CMK (cell line): ENCODE measurements around the gene GNAO1.
"Not testable (repeated sequence)": the region's sequence is repeated elsewhere in the genome, so short reads cannot be mapped to it uniquely, and the experiment has no call there.

Experiments used
- DNase-seq: peaks from one replicate; pipeline ENCODE4 v3.0.0-alpha.2; 2010; ENCODE audit warnings: low read depth

Gene GNAO1

DNA sequence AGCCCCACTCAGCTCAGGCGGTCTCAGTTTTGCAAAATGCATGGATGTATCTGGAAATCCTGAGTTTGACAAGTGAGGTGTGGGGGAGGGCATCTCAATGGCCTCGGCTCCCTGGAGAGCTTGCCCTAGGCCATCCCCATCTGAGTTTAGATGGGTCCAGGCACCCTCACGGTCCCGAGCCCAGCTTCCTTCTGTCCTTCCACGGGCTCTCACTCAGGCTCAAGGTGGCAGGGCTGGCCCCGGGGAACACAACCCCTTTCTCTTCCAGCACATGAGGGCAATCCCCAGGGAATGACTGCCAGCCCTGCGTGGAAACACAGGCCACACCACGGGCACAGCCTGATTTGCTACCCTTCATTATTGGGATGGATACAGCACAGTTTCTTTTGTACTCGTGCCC, 175.7 kb downstream of the GNAO1 start:
- no peak for DNase-seq

DNA sequence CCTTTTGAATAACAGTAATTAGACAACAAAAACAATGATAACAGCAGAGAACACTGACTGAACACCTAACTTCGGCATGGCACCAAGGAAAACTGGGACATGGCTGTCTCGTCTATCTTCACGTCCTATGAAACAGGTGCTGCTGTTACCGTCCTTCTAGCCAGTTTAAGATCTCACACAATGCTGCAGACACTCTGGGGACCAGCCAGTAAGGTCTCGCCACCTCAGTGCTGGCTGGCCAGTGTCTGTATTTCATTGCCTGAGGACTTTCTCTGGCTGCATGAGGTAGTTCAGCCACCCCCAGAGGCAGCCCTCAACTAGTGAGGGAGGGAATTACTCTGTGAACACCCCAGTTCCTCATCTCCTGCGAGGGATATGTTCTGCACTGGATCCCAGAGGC, 176.5 kb downstream of the GNAO1 start:
- DNase-seq, result no peak

DNA sequence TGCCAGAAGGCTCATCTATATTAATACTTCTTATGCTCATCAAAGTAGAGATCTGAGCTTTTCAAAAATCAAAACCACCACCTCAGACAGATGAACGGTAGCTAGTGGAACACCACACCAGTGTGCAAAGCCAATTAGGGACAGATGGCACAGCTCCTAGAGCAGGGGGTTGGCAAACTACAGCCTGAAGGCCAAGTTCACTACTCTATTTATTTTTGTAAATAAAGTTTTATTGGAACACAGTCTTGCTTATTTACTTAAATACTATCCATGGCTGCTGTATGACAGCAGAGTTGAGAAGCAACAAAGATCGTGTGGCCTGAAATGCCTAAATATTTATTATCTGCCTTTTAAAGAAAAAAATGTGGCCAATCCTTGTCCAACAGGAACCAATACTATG, 177.3 kb downstream of the GNAO1 start:
- DNase-seq, result no peak

DNA sequence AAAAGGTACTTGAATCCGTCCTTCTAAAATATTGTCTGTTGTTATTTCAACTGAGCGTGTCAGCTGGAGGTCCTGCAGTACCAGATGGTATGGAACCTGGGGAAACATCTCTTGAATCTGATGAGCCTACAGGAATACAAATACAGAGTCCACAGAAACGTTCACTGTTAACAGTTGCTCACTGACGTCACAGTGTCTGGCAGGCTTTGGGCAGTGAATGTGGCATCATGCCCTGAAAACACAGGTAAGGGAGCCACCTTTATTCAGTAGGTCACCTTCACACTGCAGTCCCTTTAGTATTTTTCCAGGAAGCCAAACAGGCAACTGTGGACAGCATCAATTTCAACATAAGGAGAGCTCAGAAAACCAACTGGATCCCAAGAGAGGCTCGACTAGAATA, 177.9 kb downstream of the GNAO1 start:
- no peak for DNase-seq

DNA sequence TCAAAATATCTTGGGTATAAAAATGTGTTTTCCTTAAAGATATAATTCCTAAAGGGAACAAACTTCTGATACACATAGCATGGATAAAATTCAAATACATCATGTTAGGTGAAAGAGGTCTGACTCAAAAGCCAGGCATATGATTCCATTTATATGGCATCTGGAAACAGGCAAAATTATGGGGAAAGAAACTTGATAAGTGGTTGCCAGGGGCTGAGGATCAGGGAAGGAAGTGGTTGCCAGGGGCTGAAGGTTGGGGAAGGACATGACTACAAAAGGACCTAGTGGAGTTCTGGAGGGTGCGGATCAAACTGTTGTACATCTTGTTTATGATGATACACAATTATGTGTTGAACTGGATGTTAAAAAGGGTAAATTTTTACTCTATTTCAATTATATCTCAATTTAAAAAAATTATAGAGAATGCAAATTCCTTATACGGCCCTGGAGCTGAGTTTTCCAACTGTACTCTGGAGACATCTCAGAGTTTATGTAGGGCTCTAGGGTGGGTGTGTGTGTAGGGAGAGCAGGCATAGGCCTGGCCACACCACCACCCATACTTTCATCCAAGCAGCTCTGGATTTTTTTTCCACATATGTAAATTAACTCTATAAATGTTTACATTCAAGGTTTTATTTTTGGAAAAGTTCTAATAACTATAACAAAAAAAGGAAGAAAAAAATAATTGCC, 179.0 kb downstream of the GNAO1 start:
- no peak for DNase-seq

DNA sequence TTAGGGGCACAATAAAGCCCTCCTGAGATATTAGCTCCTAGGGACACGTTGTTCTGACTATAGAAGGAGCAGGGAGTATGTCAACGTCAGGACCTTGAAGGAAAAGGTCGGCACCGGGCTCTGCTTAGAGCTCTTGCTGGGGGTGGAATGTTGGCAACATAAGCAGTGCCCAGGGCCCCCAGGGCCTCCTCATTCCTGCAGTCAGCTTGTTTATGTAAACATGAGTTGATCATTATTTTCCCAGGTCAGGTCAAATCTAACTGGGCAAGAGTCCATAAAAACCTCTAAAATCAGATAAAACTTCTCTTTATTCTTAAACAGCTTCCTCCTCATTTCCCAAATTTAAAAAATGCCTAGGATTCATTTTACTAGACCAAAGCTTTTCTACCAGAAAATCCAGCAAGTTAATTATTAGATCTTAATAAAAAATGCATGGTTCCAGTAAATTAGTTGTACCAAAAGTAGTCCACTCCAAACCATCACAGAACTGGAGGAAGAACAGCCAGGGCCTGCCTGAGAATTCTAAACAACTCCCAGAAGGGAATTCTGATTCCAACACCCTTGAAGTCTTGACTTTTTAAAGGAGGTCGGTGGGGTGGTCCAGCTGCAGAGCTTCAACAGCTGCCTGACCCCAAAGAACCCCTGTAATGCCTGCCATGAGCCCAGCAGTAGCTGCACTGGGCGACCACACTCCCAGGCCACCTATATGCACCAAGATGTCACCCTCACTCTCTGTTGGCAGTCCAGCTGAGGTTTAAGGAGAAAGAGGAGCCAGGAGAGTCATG, 179.8 kb downstream of the GNAO1 start:
- no peak for DNase-seq

DNA sequence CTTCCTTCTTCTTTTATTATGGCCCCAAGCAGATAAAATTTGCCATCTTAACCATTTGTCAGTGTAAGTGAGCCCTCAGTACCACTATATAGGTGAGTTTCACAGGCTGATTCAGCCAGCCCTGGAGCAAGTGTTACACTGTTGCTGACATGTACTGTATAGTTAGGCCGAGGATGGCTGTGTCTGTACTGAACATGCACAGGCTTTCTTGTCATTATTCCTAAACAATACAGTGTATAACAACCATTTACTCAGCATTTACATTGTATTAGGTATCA, 180.3 kb downstream of the GNAO1 start:
- no peak for DNase-seq

DNA sequence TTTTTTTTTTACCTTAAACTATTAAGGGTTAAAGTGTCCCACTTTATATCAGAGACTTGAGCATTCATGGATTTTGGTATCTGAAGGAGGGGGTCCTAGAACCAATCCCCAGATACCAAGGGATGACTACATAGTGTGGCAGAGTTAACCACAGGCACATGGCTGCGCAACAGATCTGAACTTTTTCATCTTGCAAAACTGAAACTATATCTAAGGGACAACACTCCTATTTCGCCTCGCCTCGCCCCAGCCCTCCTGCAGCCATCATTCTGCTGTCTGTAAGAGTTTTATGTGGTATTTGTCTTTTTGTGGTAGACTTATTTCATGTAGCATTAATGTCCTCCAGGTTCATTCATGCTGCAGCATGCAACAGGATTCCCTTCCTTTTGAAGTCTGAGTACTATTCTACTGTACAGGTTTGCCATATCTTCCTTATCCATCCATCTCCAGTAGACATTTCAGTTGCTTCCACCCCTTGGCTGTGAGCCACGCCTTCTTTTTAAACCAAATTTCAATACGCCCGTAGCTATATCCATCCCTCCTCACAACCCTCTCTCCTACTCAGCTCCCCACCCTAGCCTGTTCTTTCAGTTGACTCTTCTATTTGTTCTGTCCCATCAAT, 180.8 kb downstream of the GNAO1 start:
- no peak for DNase-seq

DNA sequence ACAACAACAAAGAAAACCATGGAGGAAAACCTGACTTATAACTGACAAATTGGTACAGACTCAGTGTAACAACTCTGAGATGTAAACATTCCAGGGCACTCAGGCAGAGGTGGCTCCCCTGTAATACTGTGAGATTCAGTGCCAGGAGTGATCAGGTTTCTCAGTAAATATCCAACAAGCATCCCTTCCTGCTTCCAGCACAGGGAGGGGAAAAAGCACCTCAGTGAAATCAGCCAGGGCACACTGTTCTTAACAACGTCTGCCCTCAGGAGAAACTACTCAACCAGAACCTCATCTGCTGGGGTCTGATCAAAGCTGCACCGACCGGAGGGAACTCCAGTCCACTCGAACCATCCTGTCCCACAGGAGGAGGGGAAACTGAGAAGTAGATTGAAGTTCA, 181.7 kb downstream of the GNAO1 start:
- DNase-seq, result no peak

DNA sequence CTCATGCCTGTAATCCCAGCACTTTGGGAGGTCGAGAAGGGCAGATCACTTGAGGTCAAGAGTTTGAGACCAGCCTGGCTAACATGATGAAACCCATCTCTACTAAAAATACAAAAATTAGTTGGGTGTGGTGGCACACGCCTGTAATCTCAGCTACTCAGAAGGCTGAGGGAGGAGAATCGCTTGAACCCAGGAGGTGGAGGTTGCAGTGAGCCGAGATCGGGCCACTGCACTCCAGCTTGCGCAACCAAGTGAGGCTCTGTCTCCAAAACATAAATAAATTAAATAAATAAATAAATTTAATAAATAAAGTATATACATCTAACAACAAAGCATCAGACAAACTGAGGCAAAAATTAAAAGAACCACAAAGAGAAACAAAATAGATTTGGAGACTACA, 184.5 kb downstream of the GNAO1 start:
- DNase-seq, result not testable (repeated sequence)

DNA sequence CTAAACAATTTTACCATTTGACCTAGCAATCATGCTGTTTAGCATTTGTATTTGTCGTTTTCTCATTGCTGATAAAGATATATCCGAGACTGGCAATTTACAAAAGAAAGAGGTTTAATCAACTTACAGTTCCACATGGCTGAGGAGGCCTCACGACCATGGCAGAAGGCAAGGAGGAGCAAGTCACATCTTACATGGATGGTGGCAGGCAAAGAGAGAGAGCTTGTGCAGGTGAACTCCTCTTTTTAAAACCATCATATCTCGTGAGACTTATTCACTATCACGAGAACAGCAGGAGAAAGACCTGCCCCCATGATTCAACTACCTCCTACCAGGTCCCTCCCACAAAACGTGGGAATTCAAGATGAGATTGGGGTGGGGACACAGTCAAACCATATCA, 187.8 kb downstream of the GNAO1 start:
- not testable (repeated sequence) for DNase-seq

DNA sequence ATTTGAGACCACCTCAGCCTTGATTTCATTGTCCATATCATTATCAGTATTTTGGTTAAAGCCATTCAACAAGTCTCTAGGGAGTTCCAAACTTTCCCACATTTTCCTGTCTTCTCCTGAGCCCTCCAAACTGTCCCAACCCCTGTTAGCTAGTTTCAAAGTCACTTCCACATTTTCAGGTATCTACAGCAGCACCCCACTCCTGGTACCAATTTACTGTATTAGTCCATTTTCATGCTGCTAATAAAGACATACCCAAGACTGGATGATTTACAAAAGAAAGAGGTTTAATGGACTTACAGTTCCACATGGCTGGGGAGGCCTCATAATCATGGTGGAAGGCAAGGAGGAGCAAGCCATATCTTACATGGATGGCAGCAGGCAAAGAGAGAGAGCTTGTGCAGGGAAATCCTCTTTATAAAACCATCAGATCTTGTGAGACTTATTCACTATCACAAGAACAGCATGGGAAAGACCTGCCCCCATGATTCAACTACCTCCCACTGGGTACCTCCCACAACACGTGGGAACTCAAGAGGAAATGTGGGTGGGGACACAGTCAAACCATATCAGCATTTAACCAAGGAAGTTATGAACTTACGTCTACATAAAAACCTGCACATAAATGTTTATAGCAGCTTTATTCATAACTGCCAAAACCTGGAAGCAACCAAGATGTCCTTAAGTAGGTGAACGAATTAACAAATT, 189.6 kb downstream of the GNAO1 start:
- not testable (repeated sequence) for DNase-seq

DNA sequence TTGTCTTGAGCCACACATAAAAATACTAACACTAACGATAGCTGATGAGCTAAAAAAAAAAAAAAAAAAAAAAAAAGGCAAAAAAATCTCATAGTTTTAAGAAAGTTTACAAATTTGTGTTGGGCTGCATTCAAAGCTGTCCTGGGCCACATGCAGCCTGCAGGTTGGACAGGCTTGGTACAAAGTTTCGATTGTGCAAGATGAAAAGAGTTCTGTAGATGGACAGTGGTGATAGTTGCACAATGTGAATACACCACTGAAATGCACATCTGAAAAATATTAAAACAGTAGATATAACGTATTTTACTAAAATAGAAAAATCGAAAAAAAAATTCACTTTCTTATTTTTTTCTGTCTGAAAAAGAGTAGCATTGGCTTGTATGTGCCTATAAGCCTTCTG, 191.2 kb downstream of the GNAO1 start:
- DNase-seq, result no peak

DNA sequence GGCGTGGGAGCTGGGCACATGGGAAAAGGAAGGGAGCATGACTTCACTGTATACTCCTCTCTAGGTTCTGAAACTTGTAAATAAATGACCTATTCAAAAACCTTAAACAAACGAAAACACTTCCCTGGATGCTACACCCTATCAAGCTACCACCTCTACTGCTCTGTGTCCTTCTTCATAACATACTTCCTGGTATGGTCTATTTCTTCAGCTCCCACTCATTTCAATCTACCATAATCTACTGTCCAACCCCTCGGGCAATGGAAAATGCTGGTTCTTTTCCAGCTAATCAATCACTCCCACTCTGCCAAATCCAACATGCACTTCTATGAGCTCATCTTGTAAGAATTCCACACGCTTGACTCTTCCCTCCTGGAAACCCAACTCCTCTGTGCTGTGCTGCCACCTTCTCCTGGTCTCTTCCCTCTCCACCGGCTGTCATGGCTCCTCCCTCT, 191.6 kb downstream of the GNAO1 start:
- DNase-seq, result no peak

DNA sequence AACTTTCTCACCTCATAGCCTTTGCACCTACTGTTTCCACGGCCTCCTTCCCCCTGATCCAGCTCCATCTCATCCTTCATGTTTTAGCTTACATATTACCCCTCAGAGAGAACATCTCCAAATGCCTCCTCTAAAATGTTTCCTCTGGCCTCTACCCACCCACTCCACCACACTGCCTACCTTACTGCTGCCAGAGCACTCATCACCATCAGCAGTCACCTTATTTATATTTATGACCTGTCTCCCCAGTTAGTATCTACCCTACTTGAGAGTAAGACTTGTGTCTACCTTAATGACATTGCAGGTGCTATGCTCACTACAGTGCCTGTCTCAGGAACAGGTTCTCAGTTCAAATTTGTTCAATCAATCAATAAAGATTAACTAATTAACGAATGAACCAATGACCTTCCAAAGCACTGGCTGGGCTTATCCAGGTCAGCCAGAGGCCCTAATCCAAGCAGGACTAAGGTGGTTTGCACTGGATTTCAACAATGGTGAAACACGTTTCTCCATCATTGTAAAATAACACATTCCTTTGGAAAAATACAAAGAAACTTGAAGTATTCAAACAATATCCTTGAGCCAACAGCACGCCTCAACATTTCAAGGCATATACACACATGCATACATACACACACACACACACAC, 192.9 kb downstream of the GNAO1 start:
- DNase-seq, result no peak

DNA sequence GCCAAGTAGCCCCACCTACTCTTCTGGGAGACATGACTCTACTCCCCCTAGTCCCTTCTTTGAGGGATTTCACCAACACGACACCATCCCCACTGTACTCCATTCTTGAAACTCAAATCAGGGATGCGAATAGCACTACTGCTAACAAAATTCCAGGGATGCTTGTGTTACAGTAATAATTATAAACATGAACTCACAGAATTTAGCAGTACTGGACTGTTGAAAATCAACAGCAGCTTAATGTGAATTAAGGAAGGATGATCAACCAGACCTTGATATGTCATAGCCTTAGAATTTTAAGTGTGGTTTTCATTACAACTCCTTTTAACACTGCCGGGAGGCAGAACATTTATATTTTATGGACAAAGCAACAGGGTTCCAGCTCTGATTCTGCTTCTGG, 196.1 kb downstream of the GNAO1 start:
- no peak for DNase-seq

DNA sequence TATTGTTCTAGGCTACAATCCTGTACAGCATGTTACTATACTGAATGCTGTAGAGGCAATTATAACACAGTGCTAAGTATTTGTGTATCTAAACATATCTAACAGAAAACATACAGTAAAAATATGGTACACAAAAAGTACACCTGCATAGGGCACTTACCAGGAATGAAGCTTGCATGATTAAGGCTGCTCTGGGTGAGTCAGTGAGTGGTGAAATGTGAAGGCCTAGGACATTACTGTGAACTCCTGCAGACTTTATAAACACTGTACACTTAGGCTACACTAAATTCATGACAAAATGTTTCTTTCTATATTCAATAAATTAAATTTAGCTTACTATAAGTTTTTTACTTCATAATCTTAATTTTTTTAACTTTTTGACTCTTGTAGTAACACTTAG, 196.9 kb downstream of the GNAO1 start:
- no peak for DNase-seq

DNA sequence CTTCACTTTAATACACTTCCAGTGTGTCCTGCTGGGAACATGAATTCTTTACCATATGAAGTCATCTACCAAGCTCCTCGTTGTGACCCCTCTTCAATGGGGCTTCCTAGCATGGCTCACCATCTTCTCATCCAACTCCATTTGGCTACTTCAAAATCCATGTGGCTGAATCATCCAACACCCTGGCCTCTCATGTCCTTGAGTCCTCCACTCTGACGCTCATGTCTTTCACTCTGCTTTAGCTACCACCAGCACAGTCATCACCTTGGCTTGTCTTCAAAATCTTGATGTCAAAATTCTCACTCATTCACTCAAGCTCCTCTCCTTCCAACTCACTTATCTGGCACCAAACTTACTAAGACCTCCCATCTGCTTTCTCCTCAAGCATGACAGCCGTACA, 198.3 kb downstream of the GNAO1 start:
- DNase-seq, result no peak

DNA sequence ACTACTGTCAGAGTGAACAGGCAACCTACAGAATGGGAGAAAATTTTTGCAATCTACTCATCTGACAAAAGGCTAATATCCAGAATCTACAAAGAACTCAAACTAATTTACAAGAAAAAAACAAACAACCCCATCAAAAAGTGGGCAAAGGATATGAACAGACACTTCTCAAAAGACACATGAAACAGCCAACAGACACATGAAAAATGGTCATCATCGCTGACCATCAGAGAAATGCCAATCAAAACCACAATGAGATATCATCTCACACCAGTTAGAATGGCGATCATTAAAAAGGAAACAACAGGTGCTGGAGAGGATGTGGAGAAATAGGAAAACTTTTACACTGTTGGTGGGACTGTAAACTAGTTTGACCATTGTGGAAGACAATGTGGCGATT, 205.4 kb downstream of the GNAO1 start:
- not testable (repeated sequence) for DNase-seq

DNA sequence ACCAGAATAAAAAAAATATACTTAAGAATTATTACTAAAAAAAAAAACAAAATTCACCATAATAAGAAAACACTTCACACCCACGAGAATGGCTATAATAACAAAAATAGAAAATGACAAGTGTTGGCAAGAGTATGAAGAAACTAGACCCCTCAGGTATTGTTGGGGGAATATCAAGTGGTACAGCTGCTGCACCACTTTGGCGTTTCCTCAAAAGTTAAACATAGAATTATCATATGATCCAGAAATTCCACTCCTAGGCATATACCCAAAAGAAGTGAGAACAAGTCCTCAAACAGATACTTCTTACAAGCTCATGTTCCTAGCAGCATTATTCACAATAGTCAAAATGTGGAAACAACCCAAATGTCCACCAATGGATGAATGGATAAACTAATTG, 207.8 kb downstream of the GNAO1 start:
- DNase-seq, result no peak

DNA sequence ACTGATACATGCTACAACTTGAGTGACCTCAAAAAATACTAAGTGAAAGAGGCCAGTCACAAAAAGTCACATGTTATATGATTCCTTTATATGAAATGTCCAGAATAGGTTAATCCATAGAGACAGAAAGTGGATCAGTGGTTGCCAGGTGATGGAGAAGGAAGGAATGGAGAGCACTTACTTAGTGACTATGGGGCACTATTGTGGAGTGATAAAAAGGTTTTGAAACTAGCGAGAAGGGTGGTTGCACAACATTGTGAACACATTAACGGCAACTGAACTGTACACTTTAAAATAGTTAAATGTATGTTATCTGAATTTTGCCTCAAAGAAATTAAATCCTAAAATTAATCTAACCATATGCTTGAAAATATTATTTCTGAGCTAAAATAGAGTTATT, 208.2 kb downstream of the GNAO1 start:
- DNase-seq, result no peak

DNA sequence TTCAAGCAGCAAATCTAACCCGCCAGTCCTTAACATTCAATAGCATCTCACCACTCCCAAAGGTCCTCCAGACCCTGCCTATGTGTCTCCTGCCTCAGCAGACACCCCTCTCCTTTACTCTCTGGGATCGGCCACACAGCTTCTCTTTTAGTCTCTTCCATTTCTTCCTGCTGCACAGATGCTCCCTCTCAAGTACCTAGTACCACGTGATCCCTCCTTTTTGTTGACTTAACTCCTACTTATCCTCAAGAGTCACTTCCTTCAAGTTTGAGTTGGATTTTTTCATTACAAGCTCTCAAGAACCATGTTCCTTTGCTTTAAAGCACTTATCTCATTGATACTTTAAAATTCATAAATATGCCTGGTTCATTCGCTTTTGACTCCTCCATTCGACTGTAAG, 209.2 kb downstream of the GNAO1 start:
- DNase-seq, result no peak
